GM18870 (cell line): ENCODE measurements around the gene RPTOR.

Experiments
- ATAC-seq: cut with Tn5 transposase; IDR thresholded peaks from one replicate; pipeline ENCODE4 v1.9.1; 2021; ENCODE audit warnings: moderate library complexity; ENCODE audit not compliant: unreplicated experiment

RPTOR gene

DNA sequence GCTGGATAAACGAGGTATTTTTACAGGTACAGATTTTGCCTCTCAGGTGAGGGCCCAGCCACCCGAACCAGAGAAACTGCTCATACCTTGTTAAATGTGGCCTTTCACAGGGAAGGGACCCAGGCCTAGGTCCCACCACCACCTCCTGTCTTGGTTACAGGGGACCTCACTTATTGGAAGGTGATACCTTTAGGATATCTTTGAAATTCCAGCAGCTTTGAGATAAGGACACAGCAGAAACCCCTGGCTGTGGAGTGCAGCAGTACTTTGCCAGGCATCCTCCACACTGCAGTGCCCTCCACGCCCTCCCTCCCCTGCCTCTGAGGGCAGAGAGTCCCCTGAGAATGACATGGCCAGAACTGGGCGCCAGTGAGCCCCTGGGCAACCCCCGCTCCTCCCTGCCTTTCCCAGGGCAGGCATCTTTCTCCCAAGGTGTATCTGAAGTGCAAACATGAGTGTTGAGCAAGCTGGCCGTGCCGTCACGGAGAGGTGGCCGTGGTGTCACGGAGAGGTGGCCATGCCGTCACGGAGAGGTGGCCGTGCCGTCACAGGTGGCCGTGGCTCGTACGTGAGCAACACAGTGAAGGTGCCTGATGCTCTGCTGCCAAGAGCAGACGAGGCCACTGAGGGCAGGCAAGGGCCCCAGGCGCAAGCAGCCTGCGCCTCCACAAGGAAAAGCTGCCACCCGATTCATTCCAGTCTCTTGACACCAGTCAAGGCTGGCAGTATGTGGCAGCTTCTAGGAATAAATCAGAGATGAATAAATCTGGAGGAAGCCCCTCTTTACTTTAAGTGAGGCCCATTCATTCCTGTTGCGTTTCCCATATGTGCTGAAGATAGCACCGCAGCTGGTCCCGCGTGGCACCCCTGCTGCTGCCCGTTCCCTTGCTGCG is 312.5 kb downstream of the RPTOR start:
- no peak for ATAC-seq

DNA sequence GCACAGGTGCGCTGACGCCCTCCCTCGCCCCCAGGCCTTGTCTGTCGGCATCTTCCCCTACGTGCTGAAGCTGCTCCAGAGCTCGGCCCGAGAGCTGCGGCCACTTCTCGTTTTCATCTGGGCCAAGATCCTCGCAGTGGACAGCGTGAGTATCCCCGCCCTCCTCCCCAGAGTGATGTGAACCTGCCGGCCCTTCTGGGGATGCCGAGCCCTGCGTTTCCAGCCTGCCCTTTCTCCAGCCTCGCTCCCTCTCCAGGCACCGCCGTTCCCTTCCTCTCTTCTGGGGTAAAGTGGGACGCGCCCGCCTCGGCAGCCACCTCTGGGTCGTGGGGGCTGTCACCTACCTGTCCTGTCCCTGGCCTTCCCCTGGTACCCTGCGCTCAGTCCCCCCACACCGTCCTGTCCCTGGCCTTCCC is 313.1 kb downstream of the RPTOR start:
- no peak for ATAC-seq

DNA sequence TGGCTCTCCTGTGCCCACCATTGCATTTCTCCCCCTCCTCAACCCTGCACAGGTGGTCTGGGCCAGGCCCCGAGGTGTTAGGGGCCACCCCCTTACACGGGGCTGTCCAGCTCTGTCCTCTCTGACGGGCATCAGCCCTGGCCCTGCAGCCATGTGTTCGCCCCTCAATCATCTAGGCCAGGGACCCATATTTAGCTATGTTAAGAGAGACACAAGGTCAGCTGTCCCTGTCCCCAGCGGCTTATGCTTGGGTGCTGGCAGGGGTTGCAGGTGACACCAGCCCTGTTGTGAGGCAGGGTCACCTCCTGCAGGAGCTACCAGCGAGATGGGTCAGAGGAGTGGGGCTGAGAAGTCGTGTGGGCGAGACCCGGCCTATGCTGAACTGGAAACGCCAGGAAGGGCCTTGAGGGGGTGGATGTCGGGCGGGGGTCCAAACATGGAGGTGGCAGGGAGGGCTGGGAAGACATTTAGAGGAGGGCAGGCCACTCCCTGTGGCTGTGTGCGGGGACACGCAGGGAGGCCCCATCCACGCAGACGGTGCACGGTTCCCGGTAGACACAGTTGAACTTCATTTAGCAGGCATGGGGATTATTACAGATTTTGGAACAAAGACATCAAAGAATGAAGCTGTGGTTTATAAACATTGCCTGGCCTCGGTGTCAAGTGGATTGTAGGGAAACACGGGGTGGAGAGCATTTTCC is 313.8 kb downstream of the RPTOR start:
- ATAC-seq, result no peak

DNA sequence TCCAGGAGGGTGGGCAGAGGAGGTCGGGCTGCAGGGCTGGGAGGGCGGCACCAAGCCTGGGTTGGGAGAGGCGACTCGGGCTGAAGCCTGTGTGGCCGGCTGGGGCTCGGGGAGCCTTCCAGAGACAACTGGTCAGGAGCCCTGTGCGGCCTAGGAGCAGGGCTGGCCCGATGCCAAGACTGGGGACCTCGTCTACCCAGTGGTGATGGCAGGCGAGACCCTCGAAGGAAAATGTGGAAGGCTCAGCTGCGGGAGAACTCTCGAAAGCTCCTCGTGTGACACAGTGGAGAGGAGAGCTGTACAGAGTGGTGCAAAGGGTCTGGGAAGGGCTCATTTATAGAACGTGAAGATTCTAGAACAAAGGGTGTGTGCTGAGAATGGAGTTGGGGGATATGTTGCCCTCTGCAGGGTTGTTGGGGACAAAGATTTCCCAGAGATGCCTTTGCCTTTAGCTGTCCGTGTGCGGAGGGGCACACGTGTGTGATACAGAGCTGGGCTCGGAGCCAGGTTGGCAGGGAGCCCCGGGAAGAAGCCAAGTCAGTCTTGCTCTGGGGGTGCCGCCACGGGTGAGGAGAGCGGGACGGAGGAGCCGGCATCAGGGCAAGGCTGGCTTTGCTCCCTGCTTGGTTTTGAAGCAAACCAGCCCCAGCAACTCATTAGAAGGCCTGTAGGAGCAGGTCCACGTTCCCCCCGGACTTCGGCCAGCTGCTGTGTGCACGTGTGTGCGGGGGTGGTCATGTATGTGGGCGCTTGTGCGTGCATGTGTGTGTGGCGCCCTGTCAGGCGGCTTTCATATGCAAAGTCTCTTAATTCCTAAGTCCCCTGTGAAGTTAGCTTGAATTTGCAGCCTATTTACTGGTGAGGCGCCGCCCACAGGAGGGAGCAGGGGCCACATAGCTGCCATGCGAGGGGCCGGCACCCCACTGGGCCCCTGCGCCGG is 314.6 kb downstream of the RPTOR start:
- ATAC-seq, result no peak

DNA sequence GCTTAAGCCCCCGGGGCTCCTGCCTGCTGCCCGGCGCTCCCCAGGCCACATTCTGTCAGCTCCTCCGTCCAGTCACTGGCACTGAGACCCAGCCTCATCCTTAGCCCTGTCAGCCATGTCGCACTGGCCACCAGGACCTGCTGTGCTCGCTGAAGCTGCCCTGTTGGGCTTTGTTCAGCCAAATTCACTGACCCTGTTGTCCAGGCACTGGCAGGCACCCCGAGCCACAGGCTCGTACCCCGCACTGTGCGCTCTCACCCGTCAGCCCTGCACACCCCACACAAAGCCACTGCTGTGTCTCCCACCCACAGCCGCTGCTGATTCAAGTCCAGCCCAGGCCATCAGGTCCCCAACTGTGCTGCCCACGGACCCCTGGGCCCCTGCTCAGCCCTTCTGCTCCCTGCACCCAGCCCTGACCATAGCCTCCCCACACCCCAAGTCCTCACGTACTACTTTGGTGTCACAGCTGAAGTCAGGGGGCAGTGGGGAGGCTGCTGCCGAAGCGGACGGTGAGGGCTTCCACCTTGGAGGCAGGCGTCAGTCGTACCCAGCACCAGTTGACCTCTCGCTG is 315.5 kb downstream of the RPTOR start:
- ATAC-seq, result no peak

DNA sequence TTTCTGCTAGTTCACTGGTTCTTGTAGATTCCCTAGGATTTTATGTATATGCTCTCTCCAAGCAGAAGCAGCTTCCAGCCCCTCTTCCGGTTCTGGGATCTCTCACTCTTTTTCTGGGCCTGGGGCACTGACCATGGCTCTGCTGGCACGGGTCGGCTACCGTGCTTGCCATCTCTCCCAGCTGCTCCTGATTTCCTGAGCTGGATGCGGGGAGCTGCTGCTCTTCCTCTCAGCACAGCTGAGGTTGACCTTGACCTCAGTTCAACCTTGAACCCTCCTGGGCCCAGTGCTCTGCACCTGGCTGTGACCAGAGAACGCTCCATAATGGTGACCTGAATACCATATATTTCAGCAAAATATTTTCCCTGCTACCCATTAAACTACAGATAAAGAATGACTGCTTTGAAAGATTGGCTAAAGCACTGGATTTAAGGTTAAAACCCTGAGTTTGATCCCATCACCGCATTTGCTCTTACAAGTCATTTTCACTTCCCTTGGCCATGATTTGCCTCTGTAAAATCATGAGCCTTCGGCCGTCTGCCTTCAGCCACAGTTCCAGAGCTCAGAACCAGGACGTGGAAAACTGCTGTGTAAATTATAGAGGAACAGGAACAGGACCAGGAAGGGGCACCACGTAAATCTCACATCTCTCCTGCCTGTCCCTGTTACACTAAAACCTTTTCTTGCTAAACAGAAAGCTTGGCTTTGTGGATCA is 316.2 kb downstream of the RPTOR start:
- no peak for ATAC-seq

DNA sequence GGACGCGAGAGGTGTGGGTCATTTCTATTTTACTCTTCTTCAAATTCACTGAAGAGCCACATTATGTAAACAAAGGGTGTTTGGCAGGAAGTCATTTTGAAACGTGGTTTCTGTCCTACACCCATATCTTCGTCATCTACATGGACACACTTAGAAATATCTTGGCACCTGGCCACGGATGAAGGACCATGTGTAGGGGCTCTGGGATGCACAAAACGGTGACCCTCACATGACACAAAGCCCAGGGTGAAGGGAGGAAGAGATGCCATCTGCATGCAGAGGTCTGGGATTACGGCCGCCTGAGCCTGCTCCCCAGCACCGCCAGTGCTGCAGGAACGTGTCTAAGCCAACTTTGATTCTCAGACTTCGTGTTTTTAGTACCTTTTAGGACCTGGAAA is 316.8 kb downstream of the RPTOR start:
- ATAC-seq, result no peak

DNA sequence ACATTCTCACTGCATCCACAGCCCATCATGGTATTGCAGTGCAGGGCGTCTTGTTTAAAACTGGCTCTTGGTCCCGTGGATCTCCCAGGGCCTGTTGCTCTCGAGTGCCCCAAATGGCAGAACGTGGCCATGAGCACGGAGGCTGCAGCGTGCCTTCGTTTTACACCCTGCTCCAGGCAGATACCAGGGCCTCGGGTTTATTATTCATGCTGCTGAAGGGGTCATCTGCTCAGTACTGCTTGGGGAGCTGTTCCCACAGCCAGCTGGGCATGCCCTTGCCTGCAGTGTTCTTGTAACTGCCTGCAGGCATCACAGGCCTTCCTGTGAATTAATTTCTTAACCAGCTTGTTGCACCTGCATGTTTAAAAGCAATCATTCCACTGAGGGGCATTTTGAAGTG is 317.3 kb downstream of the RPTOR start:
- ATAC-seq, result no peak

DNA sequence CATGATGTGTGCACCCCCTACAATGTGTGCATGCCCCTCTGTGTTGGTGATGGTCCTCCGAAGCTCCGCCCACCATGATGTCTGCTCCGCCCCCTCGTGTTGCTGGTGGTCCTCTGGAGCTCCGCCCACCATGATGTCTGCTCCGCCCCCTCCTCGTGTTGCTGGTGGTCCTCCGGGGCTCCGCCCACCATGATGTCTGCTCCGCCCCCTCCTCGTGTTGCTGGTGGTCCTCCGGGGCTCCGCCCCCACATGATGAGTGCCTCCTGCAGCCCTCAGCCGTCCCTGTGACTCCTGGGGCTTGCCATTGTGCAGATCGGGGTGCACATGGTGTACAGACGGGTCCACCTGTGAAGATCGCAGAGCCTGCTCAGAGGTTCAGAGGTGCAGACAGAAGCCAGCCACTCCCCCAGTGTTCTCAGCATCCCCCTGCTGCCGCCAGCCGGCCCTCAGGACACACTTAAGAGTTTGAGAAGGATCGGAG is 317.9 kb downstream of the RPTOR start:
- no peak for ATAC-seq

DNA sequence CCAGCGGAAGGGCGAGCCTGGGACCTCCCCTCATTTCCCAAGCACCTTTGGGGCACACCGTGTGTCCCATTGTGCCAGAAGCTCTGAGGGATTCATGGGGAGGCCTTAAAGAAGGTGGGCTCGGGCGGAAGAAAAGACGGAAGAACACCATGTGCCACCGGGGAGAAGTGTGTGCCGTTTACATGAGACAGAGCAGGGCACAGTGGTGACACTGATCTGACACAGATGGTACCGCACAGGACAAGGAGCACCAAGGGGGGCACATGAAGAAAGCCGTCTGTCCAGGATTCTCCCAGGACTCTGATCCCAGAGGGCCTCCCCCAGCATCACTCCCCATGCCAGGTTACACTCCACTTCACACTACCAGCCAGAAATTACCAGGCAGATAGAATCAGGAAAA is 318.3 kb downstream of the RPTOR start:
- ATAC-seq, result no peak

DNA sequence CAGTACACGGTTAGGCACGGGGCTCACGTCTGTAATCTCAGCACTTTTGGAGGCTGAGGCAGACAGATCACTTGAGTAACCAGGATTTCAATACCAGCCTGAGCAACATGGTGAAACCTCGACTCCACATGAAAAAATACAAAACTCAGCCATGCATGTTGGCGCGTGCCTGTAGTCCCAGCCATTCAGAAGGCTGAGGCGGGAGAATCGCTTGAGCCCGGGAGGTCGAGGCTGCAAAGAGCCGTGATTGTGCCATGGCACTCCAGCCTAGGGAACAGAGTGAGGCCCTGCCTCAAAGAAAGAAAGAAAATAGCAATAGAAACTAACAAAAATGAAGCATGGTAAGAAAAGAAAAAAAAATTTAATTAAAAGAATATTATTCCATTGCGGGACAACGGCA is 319.0 kb downstream of the RPTOR start:
- no peak for ATAC-seq

DNA sequence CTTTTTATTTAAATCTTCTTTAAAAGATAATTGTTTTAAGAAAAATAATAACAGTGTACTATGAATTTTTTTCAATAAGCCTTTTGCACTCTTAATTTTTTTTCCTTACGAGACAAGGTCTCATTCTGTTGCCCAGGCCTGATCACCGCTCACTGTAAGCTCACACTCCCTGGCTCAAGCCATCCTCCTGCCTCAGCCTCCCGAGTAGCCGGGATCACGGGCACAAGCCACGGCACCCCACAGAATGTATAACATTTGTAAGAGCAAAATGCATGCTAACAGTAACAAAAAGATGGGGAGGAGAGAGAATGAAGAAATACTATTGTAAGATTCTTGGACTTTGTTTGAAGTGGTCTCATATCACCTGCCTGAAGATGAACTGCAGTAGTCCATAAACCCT is 320.1 kb downstream of the RPTOR start:
- ATAC-seq, result no peak

DNA sequence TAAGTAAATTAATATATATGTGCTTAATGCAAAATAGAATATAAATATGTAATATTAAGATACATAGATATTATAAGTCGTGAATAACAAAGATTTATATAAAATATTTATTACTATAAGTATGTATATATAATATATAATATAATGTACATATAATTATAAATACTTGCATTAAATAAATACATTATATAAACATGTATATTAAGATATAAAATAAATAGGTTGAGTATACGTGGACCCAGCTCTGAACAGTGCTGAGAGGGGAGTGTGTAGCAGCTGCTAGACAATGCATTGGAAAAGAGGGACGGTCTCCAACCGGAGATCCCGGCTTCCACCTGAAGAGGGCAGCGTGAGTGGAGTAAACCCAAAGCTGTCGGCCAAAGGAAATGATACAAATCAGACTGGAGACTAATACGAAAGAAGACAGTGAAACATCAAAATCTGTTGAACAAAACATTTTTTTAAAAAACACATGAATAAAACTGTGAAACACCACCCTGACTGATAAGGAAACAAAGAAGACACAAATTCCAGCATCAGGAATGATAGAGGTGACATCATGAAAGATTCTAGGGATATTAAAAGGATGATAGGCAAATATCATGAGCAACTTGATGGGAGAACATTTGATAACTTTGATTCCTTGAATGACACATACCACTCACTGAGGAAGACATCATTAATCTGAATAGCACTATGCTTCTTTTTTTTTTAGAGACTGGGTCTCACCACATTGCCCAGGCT is 321.6 kb downstream of the RPTOR start:
- ATAC-seq, result no peak

DNA sequence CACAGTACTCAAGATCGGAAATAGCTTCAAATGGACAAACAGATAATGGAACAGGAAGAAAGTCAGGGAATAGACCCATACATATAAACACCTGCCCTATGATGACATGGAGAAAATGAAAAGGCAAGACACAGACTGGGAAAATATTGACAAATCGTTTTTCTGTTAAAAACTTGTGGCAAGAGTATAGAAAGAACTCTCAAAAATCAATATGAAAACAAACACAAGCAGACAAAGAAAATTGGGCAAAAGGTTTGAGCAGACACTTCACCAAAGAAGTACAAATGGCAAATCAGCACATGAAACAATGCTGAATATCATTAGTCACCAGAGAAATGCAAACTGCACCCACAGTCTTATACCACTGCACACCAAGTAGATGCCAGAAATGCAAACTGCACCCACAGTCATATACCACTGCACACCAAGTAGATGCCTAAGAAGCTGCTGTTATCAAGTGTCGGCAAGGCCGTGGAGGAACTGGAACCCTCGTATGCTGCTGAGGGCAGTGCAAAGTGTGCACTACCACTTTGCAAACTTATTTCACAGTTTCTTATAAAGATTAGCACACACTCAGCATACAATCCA is 323.5 kb downstream of the RPTOR start:
- ATAC-seq, result no peak

DNA sequence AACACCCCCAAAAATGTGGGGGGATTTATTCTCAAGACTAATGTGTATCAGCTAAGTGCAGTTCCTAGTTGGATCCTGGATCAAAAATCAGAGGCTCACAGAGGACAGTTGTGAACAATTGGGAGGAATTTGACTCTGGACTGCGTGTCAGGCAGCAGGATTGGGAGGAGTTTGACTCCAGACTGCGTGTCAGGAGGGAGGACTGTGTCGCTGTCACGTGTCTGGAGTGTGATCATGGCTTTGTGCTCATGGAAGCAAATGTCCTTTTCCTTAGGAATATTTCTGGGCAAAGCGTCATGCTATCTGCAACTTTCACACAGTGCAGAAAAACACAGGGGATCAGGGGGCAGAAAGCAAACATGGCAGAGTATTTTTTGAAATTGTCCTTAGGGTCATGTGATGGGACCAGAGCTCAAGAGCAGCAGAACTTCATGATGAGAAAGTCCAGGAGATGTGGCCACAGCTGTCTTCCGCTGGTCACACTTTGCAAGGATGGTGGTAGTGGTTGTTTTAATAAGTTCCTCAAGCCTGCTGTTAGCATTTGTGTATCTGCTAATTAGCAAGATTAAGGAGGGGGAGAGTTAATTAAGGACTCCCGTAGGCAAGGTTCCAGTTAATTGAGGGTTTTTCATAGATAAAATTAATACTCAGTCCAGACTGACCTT is 325.0 kb downstream of the RPTOR start:
- no peak for ATAC-seq

DNA sequence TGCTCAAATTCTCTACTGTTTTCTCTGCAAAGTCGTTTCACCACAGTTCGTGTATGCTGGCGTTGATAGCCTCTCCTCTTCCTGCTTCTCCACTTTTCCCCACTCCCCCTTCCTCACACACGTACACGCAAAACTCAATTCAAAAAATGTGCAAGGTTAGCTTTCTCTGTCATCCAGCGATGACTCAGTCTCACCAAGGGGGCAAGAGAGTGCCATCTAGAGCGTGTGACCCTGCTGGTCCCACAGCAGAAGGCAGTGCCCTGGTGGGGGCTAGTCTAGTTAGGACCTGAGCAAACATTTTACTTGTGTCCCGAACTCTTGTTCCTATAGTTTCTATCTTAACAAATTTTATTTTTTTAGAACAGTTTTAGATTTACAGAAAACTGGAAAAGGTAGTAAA is 325.8 kb downstream of the RPTOR start:
- ATAC-seq, result no peak

DNA sequence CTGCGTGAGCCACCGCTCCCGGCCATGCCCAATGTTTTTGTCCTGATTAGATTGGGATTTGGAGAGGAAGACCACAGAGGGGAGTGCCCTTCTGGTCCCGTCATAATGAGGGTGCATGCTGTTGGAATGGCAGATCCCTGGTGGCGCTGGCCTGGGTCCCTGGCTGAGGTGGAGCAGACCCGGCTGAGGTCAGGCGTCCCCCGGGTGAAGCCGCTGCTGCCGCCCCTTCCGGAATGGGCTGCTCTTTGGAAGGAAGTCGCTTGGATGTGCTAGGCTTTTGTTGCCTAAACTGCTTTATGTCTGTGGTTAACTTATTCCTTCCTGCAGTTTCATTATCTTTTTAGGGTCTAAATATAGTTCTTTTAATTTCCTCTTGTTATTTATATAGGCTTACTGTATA is 326.7 kb downstream of the RPTOR start:
- no peak for ATAC-seq

DNA sequence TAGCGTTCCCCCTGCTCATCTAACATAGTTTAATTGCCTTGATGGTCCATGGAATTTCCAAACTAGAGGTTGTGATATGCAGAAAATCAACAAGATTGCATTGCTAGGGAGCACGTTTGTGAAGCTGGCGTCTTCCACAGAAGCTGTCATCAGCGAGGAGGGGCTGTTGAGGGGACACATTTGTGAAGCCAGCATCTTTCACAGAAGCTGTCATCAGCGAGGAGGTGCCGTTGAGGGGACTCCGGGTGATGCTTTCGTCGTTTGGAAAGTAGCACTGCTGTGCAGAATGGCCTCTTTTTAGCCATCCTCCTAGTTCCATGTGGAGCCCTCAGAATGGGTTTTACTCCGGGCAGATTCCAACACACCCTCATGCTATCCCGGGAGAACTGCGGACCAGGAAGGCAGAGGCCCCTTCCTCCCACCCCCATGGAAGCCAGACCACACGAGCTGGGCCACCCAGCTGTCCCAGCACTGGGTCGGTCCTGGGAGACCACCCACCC is 327.4 kb downstream of the RPTOR start:
- no peak for ATAC-seq
